HG03571 (cell line): Measurements from ENCODE around the gene SERPINH1.
"Not testable (repeated sequence)": the region's sequence is repeated elsewhere in the genome, so short reads cannot be mapped to it uniquely, and the experiment has no call there.

Source experiments
- ATAC-seq: cut with Tn5 transposase; IDR thresholded peaks from one replicate; pipeline ENCODE4 v1.9.1; 2021; ENCODE audit not compliant: unreplicated experiment

SERPINH1 gene

DNA sequence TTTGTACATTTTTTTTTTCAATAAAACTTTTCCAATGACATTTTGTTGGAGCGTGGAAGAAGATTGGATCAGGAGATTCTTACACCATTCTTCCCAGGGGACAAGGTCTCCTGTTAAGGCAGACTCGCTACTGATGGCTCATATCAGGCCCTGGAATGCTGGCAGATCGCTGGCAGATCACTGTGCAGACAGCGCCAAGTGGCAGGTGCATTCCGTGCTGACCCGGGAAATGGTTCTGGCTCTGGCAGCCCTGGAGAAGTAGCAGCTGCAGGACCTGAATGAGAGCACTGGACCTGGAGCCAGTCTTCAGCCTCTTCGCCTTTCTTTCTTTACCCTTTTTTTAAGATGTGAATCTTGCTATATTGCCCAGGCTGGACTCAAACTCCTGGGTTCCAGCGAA is 10.7 kb downstream of the SERPINH1 start:
- no peak for ATAC-seq

DNA sequence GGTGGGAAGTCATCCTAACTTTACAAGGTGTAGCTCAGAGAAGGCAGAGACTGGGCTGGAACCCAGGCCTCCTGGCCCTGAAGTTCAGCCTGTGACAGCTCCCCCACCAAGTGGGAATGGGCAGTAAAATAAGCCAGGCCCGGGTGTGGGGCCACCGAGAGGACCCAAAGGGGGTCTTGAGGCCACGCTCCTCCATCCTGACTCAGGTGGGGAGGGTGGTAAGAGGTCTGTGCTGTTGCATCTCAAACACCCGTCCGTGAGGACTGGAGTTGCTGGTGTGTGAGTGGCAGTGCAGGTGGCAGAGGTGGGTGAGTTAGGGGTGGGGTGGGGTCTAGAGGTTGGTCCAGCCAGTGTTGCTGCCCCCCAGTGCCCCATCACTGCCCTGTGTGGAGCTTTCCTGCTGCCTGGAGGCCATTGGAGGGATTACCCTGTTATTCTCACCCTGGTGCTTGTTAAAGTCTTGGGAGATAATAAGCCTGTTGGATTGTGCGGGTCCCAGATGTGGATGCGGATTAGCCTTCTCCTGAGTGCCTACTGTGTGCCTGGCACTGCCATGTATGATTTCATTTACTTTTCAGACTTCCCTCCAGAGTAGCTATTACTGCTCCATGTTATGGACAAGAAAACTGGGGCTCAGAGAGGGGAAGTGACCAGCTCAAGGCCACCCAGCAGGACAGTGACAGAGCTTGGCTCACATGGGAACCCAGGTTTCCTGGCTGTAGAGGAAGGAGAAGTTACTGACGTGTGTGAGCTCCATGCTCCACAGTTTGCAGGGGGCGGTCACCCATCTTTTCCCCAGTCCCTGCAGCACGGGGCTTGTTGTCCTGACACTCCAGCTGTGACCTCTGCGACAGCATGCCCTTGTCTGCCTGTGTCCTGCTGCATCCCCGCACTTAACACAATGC is 12.9 kb downstream of the SERPINH1 start:
- no peak for ATAC-seq

DNA sequence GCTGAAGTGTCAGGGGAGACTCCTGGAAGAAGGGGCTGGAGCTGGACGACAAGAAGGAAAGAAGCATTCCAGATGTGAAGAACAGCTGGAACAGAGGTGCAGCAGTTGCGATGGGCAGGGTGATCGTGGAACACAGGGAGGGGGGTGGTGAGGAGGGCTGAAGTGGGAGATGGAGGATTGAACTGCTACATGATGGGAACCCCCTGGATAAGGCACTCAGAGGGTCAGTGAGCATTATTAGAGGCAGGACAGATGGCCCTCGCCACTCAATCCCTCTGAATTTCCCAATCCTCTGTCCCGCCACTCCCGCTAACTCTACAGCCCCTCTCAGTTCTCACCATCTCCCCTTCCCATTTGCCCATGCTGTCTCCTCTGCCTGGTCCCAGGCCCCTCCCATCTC is 14.0 kb downstream of the SERPINH1 start:
- no peak for ATAC-seq

DNA sequence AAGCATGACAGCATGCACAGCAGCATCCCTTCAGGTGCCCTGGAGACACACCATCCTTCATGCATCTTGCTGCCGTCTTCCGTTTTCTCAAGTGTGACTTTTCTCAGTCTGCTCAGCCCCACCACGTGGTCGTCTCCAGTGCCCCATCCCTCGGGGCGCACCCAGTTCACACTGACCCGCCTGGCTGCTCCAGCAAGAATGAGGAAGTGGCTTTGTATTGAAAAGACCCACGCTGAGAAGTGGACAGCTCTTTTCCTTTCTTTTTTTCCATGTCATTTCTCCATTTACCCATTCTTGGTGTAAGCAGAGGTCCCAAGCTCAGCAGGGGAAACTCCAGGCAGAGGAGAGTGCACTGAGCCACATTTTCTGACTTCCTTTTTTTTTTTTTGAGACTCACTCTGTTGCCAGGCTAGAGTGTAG is 14.5 kb downstream of the SERPINH1 start:
- no peak for ATAC-seq

DNA sequence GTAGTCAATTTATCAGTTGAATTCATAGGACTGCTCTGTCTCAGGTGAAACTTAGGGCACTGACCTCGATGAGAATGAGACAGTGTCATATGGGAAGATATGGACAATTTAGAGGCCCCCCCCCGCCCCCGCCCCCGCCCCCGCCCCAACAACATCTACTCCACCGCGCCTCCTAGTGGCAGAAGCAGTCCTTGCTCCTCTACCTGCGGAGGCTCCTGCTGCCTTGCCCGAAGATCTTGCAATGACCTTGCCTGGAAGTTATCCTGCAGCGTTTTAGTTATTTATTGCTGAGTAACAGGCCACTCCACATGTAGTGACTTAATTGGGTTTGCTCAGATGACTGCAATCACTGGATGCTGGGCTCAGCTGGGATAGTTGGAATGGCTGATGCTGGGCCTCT is 15.2 kb downstream of the SERPINH1 start:
- no peak for ATAC-seq

DNA sequence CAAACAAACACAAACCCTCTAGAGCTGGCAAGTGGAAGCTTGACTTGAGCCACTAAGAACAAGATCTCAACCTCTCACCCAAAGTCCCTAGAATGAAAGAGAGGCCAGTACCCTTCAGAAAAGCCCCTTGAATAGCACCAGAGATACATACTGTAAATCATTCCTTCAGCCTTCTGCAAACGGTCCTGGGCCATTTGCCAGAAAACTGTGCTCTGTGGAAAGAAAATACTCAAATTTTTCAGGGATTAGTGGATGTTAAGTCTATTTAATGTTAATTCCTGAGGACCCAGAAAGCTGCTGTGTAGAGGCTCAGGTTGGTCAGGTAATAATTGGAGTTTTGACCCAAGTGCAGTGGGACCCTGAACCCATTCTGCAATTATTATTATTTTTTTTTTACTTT is 16.9 kb downstream of the SERPINH1 start:
- ATAC-seq, result no peak

DNA sequence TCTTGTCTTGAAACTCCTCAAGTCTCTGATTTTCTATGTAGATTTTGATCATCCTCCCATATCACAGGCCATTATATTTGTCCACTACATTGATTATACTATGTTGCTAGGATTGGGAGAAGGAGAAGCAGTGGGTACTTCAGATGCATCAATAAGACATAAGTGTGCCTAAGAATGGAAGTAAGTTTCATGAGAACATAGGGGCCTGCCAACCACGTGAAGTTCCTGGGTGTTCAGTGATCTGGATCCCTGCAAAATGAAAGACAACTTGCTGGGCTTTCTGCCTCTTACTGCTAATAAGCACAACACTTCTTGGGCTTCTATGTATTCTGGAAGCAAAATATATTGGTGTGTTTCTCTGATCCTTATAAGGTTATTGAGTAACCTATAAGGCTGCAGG is 17.8 kb downstream of the SERPINH1 start:
- ATAC-seq, result no peak

DNA sequence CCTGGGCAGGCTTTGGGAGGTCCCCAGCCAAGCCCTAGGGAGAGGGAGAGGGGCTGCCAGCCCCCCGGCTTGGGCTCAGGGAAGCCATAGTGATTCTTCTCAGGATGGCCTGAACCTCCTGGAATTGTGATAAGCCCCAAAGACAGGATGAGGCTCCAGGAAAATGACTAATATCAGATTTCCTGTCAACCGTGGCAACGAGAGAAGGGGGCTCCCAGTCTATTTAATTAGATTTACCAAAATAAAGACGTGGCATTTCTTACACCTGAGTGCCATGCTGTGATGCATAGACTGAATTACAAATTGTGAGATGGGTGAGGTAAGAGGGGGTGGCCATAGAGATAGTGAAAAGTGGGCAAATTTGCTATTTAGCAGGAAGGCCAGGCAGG is 20.4 kb downstream of the SERPINH1 start:
- no peak for ATAC-seq

DNA sequence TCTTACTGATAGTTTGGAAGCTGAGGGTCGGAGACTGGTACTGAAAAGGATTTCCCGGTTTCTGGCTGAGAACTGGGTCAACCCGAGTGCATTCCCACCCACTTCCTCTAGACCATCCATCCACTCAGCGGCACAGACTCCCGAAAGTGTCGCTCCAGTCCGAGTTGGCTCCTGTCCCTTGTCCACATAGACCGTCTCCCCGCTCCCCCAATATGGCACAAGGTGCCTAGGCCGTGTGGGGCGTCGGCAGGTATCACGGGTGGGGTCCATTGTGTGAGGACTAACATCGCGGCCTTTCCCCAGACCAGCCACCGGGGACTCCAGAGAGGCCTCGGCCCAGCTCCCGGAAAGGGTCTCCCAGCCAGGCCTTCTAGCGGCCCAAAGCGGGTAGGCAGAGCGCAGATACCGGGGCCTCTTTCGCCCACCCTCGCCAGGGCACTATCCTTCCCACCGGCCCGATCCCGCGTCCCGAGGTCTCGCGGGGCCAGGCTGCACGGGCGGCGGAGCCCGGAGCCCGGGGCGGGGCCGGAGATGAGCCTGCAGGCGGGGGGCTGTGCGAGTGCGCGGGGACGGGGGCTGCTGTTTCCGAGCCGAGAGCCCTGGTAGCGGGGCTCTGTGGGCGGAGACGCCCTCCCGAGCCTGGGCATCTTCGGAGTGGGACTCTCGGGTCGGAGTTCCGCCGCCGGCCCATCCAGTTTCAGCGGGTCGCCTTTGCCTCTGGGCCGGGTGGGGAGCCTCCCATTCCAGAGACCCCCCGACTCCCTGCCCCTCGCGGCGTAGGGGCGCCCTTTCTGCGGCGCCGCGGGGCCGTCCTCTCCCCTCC is 21.1 kb downstream of the SERPINH1 start:
- ATAC-seq, result no peak

DNA sequence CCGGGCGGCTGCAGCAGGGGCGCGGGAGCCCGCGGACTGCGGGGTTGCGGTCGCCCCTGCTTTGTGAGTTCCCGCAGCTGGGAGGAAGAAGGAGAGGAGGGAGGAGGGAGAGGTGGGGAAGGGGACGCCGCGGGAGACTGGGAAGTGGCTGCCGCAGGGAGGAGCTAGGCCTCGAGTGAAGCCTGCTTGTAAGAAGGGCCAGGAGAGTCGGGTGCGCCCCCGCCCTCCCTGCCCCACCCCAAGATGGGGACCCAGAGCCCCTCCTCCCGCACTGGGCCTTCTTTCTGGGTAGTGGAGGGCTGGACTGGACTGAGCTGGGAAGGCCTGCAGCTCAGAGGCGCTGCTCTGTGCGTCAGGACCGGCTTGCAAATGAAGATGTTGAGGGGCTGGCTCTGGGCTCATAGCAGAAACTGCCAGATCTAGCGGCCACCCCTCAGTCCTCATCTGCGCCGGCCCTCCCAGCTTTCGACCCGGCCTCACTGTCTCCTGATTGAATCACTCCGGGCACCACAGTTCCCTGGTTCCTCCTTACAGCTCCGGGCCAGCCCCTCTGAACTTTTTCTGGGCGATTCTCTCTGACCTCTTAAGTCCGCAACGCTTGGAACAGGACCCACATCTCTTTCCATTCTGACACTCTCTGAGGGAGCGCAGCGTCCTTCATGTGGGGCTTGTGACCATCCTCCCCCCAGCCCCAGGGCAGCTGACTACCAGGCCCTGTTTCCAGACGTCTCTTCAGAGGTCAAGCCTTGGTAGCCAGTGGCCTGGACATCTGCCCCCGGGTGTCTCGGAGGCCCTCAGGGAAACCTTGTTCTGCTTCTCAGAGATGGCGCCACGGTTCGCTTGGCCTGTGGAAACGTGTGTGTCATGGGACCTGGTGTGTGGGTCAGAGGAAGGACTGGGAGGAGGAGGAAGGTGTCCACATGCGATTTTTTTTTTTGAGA is 21.9 kb downstream of the SERPINH1 start:
- no peak for ATAC-seq

DNA sequence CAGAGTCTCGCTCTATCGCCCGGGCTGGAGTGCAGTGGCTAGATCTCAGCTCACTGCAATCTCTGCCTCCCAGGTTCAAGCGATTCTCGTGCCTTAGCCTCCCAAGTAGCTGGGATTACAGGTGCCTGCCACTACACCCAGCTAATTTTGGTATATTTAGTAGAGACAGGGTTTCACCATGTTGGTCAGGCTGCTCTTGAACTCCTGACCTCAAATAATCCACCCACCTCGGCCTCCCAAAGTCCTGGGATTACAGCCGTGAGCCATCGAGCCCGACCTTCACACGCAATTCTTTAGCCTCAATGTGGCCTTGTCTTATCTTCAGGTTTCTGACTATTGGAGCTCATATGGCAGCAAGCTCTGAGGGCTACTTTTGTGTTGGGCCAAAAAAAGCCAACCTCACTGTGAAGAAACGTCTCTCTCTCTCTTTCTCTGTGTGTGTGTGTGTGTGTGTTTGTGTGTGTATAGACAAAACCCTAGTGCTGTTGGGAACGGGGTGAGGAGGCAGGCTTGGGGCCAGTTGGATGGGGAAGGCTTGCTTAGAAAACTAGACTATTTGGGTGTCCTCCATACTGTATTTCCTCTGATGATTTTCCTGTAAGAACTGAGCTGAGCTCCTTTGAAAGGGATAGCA is 22.7 kb downstream of the SERPINH1 start:
- ATAC-seq, result not testable (repeated sequence)

DNA sequence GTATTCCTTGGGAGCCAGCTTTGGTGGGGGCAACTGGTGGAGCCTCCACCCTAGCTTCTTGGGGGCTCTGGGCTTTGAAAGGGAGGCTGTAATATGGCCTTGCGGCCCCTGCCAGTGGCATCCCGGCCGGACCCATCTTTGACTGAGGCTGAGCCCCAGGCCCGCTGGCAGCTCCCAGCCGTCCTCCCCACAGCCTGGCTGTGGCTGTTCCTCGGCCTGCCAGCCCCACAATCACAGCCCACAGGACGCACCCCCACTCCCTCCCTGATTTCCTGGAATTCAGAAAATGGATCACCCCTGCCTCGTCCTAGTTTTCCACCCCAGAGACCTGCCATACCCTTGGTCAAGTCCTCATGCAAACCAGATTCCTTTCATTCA is 23.2 kb downstream of the SERPINH1 start:
- ATAC-seq, result no peak

DNA sequence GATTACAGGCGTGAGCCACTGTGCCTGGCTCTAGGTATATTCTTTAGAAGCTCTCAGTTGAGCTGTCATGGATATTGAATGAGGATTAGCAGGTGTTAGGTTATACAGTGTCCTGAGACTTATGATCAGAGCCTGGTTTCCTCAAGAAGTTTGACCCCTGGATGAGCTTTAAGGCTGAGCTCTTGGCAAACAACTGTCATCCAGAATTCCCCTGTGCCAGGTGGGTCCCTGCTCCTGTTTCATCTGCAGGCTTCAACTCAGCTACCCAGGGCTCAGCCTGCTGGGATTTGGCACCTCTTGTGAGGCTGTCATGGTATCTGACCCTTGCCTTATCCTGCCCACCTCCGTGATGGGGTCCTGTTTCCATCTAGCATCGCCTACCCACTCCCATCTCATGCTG is 24.3 kb downstream of the SERPINH1 start:
- ATAC-seq, result no peak

DNA sequence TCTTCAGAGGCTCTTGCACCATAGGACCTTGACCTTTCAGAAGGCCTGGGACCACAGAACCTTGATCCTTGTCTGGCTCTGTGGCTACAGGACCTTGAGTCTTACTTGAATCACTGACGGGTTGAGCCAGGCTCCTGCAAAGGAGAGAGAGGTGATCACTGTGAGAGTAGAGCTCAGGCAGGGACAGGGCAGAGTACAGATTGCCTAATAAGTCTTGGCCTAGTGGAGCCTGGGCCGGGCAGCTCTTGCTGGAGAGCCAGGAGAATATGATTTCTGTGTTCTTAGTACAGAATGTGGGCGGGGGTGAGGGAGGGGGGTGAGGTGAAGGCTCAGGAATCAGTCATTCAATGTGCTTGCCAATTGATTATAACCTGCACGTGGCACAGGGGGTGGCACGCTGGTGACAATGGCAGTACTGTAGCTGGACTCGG is 26.0 kb downstream of the SERPINH1 start:
- no peak for ATAC-seq

DNA sequence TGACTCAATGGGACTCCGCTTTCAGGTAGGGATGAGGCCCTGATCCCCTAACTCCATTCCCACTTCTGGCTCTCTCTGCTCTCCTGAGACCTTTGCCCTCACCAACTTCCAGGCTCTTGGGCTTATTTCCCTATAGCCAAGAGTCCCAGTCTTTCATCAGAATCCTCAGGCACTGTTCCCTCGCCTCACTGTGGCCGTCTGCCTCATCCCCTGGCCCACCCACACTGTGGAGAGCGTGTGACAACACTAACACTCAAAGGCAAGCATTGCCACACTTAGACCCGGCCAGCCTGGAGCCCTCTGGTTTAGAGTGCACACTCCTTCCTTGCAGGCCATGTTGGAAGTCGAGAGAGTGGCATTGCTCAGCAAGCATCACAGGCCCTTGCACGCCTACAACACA is 27.0 kb downstream of the SERPINH1 start:
- ATAC-seq, result no peak

DNA sequence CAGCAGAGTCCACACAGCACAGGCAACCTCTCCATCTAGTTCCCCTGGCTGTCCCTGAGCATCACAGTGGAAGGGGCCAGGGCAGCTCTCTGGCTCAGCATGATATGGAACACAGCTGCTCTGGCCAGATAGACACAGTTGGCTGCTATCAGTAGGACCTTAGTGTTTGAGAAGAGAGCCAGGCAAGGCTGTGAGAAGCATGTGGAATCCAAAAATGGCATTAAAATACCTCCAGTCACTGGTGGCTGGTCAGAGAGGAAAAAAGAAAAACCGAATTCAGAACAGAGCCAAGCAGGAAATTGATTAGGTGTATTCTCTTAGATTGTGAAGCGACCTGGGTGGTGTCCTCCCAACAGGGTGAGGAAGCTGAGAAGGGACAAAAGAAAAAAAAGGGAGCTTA is 27.9 kb downstream of the SERPINH1 start:
- ATAC-seq, result no peak

DNA sequence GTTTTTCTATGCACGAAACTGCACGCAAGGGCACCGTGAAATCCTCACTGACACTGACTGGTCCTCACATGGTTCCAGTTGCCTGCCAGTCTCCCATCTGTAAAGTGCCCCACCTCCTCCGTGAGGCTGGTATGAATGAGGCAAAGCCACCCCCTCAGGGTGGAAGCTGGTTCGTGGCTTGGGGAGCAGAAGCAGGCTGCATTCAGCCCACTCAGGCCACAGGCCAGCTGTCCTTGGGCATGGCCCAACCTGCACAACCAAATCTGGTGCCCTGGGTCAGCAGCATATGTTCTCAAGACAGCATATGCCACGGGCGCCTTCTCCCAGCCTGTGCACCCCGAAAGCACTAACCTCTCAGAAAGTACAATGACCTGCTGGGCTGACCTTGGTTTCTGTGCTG is 29.3 kb downstream of the SERPINH1 start:
- ATAC-seq, result no peak

DNA sequence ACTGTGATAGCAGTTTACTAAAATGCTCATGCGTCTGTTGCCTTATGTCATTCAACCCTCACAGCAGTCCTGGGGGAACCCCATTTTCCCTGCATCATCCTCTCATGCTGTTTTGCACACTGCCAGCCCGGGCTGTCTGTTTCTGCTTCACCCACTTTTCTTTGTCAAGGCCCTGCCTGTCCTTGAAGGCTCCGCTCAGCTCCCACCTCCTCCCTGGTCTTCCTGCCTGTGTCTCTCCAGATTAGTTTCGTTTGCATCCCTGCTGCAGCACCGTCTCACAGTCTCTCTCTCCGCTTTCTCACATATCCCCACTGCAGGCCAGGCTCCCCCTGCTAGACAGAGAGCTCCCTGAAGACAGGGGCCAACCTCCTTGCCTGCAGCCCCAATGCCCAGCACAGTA is 29.9 kb downstream of the SERPINH1 start:
- ATAC-seq, result no peak

DNA sequence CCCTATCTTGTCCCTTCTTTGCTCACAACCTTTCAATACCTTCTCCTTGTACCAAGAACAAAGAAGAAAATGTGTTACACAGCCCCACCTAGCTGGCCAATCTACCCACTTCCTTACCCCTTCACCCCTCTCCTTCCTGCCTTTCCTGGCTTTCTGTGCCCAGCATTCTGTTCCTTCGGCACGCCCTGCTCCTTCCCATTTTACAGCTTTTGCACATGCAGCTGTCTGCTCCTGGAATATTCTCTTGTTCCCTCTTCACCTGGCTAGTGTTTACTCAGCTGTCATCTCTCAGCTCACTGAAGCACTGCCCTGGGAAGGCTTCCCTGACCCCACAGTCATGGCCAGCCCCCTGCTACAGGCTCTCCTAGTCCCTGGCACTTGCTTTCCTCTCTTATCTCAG is 30.7 kb downstream of the SERPINH1 start:
- no peak for ATAC-seq

DNA sequence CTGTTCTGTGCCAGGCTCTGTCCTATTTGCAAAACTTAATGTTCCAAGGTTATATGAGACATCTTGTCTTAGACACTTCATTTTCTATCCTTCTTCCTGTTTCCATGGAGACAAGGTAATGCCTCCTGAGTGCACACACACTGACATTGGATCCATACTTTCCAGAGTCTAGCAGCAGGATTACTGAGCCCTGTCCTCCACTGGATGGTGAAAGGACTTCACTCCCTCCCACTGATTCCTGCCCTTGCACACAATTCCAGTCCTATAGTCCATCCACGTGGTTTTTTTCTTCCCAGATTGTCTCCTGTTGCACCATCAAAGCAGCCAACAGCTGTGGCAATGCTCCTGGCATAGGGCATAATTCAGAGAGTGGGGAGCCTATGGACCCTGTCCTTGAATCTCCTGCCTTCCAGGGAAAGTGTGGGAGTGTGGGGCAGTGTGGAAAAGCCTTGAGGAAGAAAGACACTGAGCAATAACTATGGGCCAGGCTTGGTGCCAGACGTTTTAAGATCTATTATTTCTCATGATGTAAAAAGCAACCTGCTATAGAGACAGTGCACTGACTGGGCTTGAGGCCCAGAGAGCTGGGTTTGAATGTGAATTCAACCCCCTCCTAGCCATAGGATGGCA is 31.3 kb downstream of the SERPINH1 start:
- ATAC-seq, result no peak
